ENCODE measurements around the gene CACNB1. TPM values are rescaled to one million over a fixed set of nuclear protein-coding genes. Genes with fewer than 3 reads are reported as not detected.

CACNB1 gene
- total RNA-seq, 1 experiment from 2014 or later, result 20.0 TPM

DNA sequence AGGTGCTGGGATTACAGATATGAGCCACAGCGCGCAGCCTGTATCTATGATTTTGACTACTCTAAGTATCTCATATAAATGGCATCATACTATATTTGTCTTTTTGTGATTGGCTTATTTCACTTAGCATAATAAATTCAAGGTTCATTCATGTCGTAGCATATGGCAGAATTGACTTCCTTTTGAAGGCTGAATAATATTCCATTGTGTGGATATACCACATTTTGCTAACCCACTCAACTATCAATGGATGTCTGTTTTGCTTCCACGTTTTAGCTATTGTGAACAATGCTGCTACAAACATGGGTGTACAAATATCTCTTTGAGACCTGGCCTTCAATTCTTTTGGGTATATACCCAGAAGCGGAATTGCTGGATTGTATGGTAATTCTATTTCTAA is 56.2 kb downstream of the CACNB1 start:
- Histone ChIP-seq H3K4me1 (ENCODE audit: insufficient read depth, low read length) (no peaks in the 10 kb centered on the region), H3K23ac (ENCODE audit: insufficient read length, low read depth, low read length) (no peak overlapping the region), H2BK5ac (ENCODE audit: insufficient read length, low read length) (no peak overlapping the region), H3K4me2 (ENCODE audit: insufficient read depth, insufficient read length, low read length) (no peak overlapping the region), H3K4ac (ENCODE audit: low read depth, low read length) (no peak overlapping the region), H4K20me1 (ENCODE audit: control insufficient read depth, insufficient read depth, insufficient read length) (no peaks in the 10 kb centered on the region), H4K8ac (replicated peaks; ENCODE audit: insufficient read length, low read depth, low read length) (no peak overlapping the region), H3K79me1 (ENCODE audit: insufficient read depth, low read depth, low read length, poor library complexity, severe bottlenecking) (no peaks in the 10 kb centered on the region), H2BK12ac (ENCODE audit: insufficient read length, low read depth, low read length) (no peak overlapping the region), H4K91ac (ENCODE audit: insufficient read length, low read depth, low read length) (no peak overlapping the region), H3K79me2 (ENCODE audit: insufficient read depth, low read length) (no peaks in the 10 kb centered on the region), H4K5ac (ENCODE audit: insufficient read length, low read depth, low read length) (no peak overlapping the region), H3K56ac (ENCODE audit: insufficient read length, low read depth, low read length) (no peak overlapping the region), H3K14ac (ENCODE audit: insufficient read depth, low read length) (no peak overlapping the region), H2BK120ac (ENCODE audit: low read depth, low read length, poor library complexity, severe bottlenecking) (no peak overlapping the region), H3K27me3 (ENCODE audit: insufficient read depth, low read length) (no peaks in the 10 kb centered on the region), H3K18ac (ENCODE audit: insufficient read length, low read depth, low read length) (no peak overlapping the region), H2AFZ (ENCODE audit: low read length) (no peak overlapping the region), H2BK15ac (ENCODE audit: low read depth, low read length) (no peak overlapping the region), H3K23me2 (ENCODE audit: insufficient read length, low read depth, low read length, poor library complexity, severe bottlenecking) (no peaks in the 10 kb centered on the region), H3K27ac (ENCODE audit: insufficient read length, low read depth, low read length) (no peak overlapping the region), H3K9me3 (ENCODE audit: control insufficient read depth, low read depth, low read length) (no peaks in the 10 kb centered on the region), H2AK5ac (ENCODE audit: insufficient read length, low read length) (no peak overlapping the region), H3T11ph (ENCODE audit: low read length) (no peak overlapping the region), H2BK20ac (ENCODE audit: low read depth, low read length, poor library complexity, severe bottlenecking) (no peak overlapping the region), H3K9ac (ENCODE audit: extremely low read depth, insufficient read length, low read length) (no peak overlapping the region)
- Mint-ChIP-seq H3K27ac (no peak overlapping the region), H3K9me3 (no peaks in the 10 kb centered on the region; a peak in 2 of 5 replicates), H3K4me3 (no peak overlapping the region), H3K36me3 (ENCODE audit: insufficient read depth in 1 of 3, low read depth in 3 of 3) (no peaks in the 10 kb centered on the region), H3K4me1 (no peaks in the 10 kb centered on the region), H3K27me3 (ENCODE audit: low read depth) (peaks cover 5% of the 10 kb centered on the region)
- WGBS (ENCODE audit: extremely low coverage, insufficient read length, low lambda C conversion rate), result no CpG with 5 or more reads among the region's 5 CpGs
- no peak for DNase-seq
- TF ChIP-seq CTCF (conservative IDR thresholded peaks at IDR 0.05), result no peak

All from H9 (cell line).